Stimulated activated CD8-positive, alpha-beta memory T cell treated with anti-CD3 and anti-CD28 coated beads, Interleukin-7, amount 100 ng/mL, for 1 hour (primary cell): Measurements from ENCODE around the gene GBF1.
A peak's percentile ranks its signal among the peaks of the same experiment; 100 is the strongest.

Source experiments
- DNase-seq, 2 donors: peaks; one replicate each; pipeline ENCODE4 v3.0.0-alpha.2; 2020; ENCODE audit warnings: low read depth in 2 of 2

The GBF1 gene

GRCh38 chr10:102408131-102408727, 162.9 kb downstream of the GBF1 start:
- DNase-seq = no peak

GRCh38 chr10:102408728-102409603, 163.6 kb downstream of the GBF1 start:
- DNase-seq = peak in 1 of 2 donors; percentile 45

DNA sequence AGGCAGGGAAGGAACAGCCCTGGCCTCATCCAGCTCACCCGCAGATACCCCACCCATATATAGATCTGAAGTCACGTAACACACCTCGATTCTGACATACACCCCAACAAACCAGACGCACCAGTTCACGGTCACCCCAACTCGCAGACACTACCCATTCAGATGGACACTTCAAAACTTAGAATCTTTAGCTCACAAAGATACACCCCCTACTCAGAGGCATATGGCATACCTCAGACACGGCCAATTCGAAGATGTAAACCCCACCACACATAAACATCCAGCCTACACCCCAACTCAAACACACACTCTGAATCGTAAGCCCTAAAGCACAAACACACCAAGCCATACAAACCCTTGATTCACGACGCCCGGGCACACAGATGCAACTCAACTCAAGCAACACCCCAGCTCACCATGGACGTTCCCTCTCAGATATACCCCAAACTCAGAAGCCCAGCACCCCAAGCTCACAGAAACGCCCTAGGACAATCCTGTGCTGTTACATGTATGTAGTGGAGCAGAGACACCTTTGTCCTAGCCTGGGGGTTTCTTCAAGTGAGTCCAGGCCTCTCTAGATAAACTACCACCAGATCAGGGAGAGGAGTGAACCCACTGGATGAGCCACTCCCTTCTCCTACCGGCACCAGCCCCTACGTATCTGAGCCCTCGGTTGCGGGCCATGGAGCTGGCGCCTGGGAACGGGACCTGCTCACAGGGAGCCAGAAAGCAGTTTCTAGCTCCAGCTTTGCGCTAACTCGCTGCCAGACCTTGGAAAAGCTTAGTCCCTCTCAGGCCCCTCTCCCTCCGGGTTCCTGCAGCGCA, 164.5 kb downstream of the GBF1 start:
- DNase-seq = no peak

DNA sequence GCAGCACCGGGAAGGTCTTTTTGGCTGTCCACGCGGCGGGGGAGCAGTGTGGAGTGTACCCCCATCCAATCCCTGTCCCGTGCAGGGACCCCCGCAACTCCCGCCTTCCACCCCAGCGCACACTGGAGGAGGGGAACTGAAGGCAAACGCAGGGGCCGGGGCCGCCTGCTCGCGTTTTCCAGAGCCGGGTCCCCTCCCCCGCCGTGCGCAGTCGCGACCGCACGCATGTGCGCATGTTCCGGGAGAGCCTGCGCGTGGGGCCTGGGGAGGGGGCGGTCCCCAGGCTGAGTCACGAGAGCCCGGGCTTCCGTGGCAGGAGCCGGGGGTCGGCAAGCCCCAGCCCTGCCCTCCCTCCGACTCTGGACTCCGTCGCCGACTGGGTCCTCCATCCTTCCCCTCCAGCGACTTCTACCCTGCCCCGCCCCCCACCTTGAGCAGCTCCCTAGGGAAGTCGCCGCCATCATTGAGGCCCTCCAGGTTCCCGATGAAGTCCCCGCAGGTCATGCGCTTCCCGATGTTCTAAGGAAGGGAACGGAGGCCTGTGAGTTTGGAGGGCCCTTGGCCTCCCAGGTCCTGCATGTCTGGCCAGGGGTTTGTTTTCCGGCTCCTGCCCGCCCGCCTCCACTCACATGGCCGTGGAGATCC, 165.2 kb downstream of the GBF1 start:
- DNase-seq = no peak

GRCh38 chr10:102411341-102412255, 166.3 kb downstream of the GBF1 start:
- no peak for DNase-seq

GRCh38 chr10:102412293-102412692, 167.0 kb downstream of the GBF1 start:
- no peak for DNase-seq

DNA sequence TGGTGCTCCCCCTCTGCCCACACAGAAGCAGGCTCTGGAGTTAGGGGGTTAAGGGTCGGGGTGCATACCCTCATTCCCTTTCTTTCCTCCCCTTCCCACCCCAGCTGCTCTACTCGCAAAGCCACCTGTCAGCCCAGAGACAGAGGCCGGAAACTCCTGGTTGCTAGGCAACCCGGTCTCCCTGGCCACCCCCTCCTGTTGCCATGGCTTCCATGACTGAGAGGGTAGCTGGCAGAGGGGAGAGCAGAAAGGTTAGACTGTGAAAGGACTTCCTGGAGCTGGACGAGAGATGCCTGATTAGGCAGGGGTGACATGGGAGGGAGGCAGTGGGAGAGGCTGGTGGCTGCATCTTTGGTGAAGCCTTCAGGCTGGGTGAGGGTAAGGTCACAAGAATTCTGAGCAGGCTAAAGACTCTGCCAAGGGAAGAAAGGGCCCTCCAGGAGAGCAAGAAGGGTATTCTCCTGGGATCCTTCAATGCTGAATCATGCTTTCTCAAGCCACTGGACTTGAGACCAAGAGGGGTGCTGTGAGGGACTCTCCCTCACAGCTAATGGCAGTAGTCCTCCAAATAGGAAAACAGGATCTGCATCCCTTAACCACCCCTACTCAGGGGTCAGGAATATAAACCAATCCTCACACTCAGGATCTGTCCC, 167.8 kb downstream of the GBF1 start:
- no peak for DNase-seq

GRCh38 chr10:102413806-102414561, 168.7 kb downstream of the GBF1 start:
- DNase-seq = no peak

DNA sequence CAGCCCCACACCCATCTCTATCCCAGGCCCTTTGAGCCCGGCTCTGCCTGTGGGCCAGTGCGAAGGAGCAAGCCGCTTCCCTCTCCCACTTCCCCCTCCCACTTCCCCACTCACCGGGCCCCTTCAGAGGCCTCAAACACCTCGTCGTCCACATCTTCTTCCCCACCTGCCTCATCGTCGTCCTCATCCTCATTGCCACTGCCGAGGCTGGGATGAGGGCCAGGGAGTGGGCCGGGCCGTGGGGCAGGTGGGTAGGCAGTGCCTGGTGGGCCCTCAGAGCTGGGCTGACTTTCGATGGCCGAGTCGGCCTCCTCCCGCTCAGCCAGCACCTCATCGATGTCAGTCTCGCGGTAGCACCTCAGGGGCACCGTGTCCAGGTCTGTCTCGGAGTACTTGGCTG, 169.4 kb downstream of the GBF1 start:
- DNase-seq = no peak

DNA sequence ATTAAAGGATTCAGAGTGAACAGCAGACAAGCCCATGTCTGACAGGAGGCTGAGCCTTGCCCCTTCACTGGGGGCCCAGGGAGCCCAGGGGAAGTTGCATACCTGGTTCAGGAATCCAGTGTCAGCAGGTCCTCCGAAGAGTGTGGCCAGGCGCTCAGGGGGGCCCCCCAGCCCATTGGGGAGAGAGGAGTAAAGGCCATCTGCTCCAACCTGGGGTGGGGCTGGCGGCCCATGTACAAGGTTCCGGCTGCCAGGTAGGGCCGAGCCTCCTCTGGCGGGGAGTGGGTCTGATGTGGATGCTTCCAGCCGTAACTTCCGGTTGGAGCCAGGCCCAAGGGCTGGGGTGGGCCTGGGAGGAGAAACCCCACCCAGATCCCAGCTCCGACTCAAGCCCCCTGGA, 171.0 kb downstream of the GBF1 start:
- DNase-seq = no peak

DNA sequence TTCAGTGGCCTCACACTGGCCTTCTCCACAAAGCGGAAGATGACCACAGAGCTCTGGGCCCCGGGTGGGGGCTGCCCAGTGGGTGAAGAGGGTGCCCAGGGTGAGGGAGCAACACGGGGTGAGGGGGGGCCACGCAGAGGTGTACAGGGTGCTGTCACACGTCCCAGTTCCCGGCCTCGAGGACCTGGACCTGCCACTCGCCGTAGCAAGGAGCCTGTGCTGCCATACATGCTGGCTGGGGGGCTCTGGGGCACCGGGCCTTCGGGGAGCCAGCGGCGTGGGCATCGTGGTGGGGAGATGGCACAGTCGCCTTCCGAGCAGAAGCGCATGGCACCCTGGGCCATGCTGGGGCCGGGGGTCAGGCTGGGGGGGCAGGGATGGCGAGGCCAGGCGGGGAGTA, 171.4 kb downstream of the GBF1 start:
- no peak for DNase-seq

GRCh38 chr10:102418622-102419268, 173.4 kb downstream of the GBF1 start, which contains the start of gene PSD:
Gene PSD (minus strand): TSS chr10:102418785. CDS start chr10:102417038, 1,747 bp downstream.
- no peak for DNase-seq

DNA sequence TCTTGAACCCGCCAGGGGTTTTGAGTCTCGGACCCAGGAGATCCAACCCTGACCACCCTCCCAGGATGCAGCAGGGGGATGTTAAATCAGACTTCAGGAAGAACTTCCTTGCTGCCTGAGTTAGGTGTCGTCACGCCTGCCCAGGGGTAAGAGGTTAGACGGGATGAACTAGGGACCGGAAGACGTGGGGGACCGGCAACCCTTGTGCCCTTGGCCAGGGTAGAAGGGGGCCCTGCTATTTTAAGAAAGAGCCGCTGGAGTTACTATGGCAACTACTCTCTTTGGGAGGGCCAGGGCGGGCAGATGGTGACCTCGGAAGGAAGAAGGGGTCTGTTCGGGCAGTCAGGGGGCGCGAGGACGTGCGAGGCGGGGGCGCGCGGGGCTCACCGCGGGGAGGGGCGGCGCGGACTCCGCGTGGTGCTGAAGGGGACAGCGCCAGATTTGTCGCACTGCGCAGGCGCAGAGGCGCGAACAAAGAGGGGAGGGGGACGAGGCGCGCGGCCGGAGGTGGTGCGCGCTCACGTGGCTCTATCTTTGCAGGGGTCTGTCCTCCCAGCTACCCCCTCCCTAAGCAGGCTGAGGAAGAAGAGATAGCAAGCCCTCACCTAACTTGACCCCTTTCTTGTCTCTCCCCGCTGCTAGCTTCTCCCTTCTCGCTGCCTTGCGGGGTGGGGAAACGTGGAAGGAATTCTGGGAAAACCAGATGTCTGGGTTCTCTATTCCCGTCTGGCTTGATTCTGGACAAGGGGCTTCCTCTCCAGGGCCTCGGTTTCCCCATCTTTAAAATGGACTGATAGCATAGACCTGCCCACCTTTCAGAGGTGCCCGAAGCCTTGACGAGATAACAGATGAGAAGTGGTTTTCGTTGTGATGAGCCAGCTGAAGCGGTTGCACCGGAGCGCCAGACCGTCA, 174.2 kb downstream of the GBF1 start:
- peak; percentile 49 to 52 for DNase-seq

- no peak for DNase-seq
Measured at GRCh38 chr10:102420181-102420713, 174.9 kb downstream of the GBF1 start.

DNA sequence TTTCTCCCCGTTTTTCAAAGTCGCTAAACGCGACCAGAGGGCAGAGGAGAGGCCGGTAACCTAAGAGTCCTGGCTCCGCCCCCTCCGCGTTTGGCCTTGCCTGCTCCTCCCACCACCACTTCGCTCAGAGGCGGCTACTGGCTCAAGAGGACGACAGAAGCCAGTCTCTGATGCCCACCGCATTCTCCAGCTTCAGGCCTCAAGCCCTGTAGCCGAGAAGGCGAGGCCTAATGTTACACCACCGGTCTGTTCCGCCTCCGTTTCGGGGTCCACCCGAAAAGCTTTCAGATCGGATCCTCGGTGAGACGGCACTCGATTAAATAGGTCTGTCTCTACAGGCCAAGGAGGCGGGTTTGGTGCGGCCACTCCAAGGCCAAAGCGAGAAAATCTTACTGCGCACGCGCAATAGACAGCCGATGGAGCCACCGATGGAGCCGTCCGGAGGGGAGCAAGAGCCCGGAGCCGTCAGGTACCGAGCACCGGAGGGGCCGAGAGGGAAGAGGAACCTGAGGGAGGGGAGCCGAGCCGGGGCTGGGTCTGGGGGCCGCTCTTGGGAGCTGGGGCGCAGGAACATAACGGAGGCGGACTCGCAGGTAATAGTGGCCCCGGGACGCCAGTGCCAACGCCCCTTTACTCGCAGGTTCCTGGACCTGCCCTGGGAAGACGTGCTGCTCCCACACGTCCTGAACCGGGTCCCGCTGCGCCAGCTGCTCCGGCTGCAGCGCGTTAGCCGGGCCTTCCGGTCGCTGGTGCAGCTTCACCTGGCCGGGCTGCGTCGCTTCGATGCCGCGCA, 175.6 kb downstream of the GBF1 start, which contains the start of gene FBXL15:
TSS of gene FBXL15 (plus strand) at position 123 of the 793 bp plus-strand sequence. CDS start at position 417, 294 bp downstream.
- peak; percentile 91 to 92 for DNase-seq

DNA sequence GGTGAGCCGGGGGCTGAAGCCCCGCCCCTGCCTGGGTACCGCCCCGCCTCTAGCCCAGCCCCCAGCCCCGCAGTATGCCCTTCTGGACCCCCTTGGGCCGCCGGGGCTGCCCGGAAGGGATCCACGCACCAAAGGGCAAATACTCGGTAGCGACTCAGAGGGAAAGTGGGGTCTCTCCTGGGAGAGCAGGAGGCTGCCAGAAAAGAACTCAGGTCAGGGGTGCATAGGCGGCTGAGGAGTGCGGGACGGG, 176.1 kb downstream of the GBF1 start:
- no peak for DNase-seq
